IMR-90 (cell line): ENCODE measurements around the gene GPC2.

Experiments used
- CTCF ChIP-seq: conservative IDR thresholded peaks from 2 replicates; pipeline ENCODE4 v1.5.1; 2012; ENCODE audit warnings: mild to moderate bottlenecking, low read depth, low read length, improper control_type of control experiment
- MAZ ChIP-seq: IDR thresholded peaks from 2 replicates; pipeline ENCODE4 v1.6.1; 2012; ENCODE audit warnings: low read depth, mild to moderate bottlenecking, low read length, improper control_type of control experiment, moderate library complexity, borderline replicate concordance
- MXI1 ChIP-seq: IDR thresholded peaks from 2 replicates; pipeline ENCODE4 v1.6.1; 2012; ENCODE audit warnings: low read depth, mild to moderate bottlenecking, low read length, moderate library complexity, borderline replicate concordance
- POLR2A ChIP-seq: IDR thresholded peaks from 2 replicates; pipeline ENCODE4 v1.6.1; 2012; ENCODE audit warnings: mild to moderate bottlenecking, low read depth, low read length
- RAD21 ChIP-seq: IDR thresholded peaks from 2 replicates; pipeline ENCODE4 v1.6.1; 2012; ENCODE audit warnings: low read length, improper control_type of control experiment
- RFX5 ChIP-seq: IDR thresholded peaks from 2 replicates; pipeline ENCODE4 v1.8.0; 2012; ENCODE audit warnings: low read depth, mild to moderate bottlenecking, low read length, moderate library complexity

- TF ChIP-seq MXI1 (no peak), CTCF (no peak), RFX5 (no peak), POLR2A (no peak), RAD21 (no peak), MAZ (no peak)
Measured at GRCh38 chr7:100221231-100221718, 44.1 kb upstream of the GPC2 start.
